ENCODE measurements around the gene RNLS. TPM values are rescaled to one million over a fixed set of nuclear protein-coding genes. Genes with fewer than 3 reads are reported as not detected.

The RNLS gene
- total RNA-seq, 1 donor from 2014 or later, result 13.3 TPM

DNA sequence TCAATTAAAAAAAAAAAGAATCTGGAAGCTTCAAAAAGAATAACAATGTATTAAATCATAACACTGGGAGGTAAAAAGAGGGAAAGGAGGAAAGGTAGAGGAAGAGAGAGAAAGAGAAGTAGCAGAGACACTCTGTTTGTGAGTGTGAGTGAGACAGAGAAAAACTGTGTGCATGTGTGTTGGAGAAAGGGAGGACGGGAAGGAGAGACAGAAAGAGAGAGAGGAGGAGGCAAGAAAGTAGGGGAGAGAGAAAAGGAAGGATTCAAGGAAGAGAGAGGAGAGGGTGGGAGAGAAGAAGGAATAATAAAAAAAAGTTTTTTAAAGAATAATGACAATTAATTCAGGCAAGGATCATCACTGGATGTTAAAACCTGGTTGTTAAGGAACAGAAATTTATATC is 77.9 kb downstream of the RNLS start:
- H3K36me3 ChIP-seq, result no peaks in the 10 kb centered on the region
- H3K27ac ChIP-seq, result no peak overlapping the region
- no peaks in the 10 kb centered on the region for H3K27me3 ChIP-seq
- H3K9me3 ChIP-seq, result no peaks in the 10 kb centered on the region
- intact Hi-C loops (cut with DNase I), result no loop called here
- no peaks in the 10 kb centered on the region for H3K4me1 ChIP-seq
- TF ChIP-seq POLR2A (IDR thresholded peaks at IDR 0.05) (no peak), POLR2AphosphoS5 (IDR thresholded peaks at IDR 0.05; ENCODE audit: insufficient read depth in 1 of 2, low read depth in 1 of 2) (no peak)
- TF ChIP-seq, protein P1, sequence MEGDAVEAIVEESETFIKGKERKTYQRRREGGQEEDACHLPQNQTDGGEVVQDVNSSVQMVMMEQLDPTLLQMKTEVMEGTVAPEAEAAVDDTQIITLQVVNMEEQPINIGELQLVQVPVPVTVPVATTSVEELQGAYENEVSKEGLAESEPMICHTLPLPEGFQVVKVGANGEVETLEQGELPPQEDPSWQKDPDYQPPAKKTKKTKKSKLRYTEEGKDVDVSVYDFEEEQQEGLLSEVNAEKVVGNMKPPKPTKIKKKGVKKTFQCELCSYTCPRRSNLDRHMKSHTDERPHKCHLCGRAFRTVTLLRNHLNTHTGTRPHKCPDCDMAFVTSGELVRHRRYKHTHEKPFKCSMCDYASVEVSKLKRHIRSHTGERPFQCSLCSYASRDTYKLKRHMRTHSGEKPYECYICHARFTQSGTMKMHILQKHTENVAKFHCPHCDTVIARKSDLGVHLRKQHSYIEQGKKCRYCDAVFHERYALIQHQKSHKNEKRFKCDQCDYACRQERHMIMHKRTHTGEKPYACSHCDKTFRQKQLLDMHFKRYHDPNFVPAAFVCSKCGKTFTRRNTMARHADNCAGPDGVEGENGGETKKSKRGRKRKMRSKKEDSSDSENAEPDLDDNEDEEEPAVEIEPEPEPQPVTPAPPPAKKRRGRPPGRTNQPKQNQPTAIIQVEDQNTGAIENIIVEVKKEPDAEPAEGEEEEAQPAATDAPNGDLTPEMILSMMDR (IDR thresholded peaks at IDR 0.05), result no peak
- DNase-seq (ENCODE audit: extremely low spot score in 2 of 2), result no peak
- H3K4me3 ChIP-seq, result no peak overlapping the region

DNA sequence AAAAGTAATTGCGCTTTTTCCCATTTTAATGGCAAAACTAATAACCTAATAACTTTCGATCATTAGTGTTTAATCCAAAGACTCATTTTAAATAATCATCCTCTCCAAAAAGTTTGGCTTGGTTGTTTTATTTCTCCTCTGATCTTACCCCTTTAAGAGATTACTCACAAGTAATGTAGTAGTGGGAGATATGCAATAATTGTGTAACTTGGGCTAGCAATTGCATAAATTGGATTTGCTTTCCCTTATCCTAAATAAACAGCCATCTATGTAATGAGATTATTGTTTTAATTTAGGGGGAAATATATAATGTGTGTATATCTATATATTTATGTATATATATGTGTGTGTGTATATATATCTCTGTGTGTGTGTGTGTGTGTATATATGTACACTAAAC is 82.5 kb downstream of the RNLS start:
- Histone ChIP-seq H3K9me3 (no peaks in the 10 kb centered on the region), H3K27ac (no peak overlapping the region), H3K36me3 (no peaks in the 10 kb centered on the region), H3K4me1 (no peaks in the 10 kb centered on the region), H3K27me3 (no peaks in the 10 kb centered on the region), H3K4me3 (no peak overlapping the region)
- intact Hi-C loops (cut with DNase I), result loop anchor here (5.0 kb wide), 1 partner anchor 193 kb away; no protein-coding TSS in a partner anchor
- DNase-seq (ENCODE audit: extremely low spot score in 2 of 2), result no peak
- TF ChIP-seq, protein P1 (IDR thresholded peaks at IDR 0.05), result no peak
- no peak for TF ChIP-seq POLR2A (IDR thresholded peaks at IDR 0.05)
- TF ChIP-seq POLR2AphosphoS5 (IDR thresholded peaks at IDR 0.05; ENCODE audit: insufficient read depth in 1 of 2, low read depth in 1 of 2), result no peak

DNA sequence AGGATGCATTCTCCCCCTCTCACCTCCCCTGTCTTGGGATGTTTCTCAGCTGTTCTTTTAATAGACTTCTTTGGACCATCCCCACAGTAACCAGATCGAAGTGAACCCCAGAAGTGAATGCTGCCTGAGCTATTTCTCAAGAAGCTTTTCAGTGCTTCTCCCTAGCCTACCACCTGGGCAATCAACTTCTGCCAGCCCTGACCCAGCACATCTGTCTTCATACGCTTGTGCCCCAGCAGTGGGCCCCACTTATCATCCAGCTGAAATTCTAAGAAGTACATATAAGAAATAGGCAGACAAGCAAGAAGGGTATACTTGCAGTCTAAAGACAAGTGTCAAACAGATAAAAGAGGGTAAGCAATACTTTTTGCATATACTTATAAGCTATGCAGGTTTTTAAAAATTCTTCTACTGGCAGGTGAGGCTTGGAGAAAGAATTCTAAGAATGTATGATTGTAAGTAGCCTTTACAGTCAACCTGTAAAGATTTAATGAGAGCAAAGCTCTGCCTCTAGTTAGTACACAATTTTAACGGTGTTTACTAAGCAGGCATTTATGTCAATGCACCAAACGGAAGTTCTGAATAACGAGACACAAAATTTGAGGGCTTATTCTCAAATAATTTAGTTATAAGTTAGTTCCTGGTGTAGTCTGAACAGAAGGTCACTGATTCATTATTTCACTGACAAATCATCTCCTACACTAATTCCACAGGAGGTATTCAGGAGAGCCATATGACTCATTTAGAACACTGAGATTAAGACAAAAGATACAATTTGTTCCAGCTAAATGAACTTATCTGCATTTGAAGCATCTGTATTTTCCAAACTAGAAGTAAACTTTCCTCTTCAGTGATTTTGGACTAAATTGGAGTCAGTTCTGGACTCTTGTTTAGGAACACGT is 83.3 kb downstream of the RNLS start:
- Histone ChIP-seq H3K27ac (no peak overlapping the region), H3K27me3 (no peaks in the 10 kb centered on the region), H3K9me3 (no peaks in the 10 kb centered on the region), H3K4me1 (no peaks in the 10 kb centered on the region), H3K36me3 (no peaks in the 10 kb centered on the region), H3K4me3 (no peak overlapping the region)
- TF ChIP-seq POLR2A (IDR thresholded peaks at IDR 0.05), result no peak
- TF ChIP-seq, protein P1 (IDR thresholded peaks at IDR 0.05), result no peak
- no peak for TF ChIP-seq POLR2AphosphoS5 (IDR thresholded peaks at IDR 0.05; ENCODE audit: insufficient read depth in 1 of 2, low read depth in 1 of 2)
- intact Hi-C loops (cut with DNase I), result loop anchor here (5.0 kb wide), 1 partner anchor 193 kb away; no protein-coding TSS in a partner anchor
- DNase-seq (ENCODE audit: extremely low spot score in 2 of 2), result no peak

DNA sequence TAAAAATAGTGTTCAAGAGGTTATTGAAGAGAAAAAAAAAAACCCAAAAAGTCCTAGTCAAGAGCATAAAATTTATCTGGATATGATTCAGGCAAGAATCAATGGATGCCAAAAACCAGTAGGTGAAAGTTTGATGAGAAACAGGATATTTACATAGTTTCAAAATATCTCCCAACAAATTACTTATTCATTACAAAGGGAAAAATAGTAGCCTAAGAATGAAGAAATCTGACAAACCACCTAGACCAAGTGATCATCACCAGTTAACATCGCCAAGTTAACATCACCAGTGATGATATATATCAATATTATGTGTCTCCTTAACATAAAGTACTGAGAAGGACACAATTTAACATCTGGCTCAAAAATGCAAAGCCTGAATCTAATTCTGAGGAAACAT is 85.2 kb downstream of the RNLS start:
- peaks cover 8% of the 10 kb centered on the region for H3K4me1 ChIP-seq
- H3K36me3 ChIP-seq, result no peaks in the 10 kb centered on the region
- TF ChIP-seq POLR2AphosphoS5 (IDR thresholded peaks at IDR 0.05; ENCODE audit: insufficient read depth in 1 of 2, low read depth in 1 of 2) (no peak), POLR2A (IDR thresholded peaks at IDR 0.05) (no peak)
- TF ChIP-seq, protein P1 (IDR thresholded peaks at IDR 0.05), result no peak
- H3K4me3 ChIP-seq, result no peak overlapping the region
- DNase-seq (ENCODE audit: extremely low spot score in 2 of 2), result no peak
- intact Hi-C loops (cut with DNase I), result no loop called here
- no peak overlapping the region for H3K27ac ChIP-seq
- no peaks in the 10 kb centered on the region for H3K27me3 ChIP-seq
- no peaks in the 10 kb centered on the region for H3K9me3 ChIP-seq

DNA sequence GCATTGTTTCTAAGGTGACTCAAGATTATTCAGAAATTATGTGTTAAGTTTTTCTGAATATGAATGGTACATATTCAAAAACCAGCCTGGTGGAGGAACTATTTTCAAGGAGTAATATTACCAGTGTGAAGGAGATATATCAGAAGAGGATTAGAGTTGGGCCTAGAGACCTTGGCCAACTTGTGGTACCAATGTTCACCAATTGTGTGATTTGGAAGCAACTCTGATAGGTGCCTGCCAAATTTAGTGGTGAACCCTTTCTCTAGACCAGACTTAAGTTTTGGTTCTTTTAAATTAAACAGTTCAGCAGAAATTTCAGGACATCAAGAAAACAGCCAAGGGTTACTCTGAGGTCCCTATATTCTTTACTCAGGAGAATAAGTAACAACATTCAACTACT is 88.6 kb downstream of the RNLS start:
- TF ChIP-seq POLR2AphosphoS5 (IDR thresholded peaks at IDR 0.05; ENCODE audit: insufficient read depth in 1 of 2, low read depth in 1 of 2), result no peak
- no peaks in the 10 kb centered on the region for H3K36me3 ChIP-seq
- no peak for DNase-seq (ENCODE audit: extremely low spot score in 2 of 2)
- peaks cover 8% of the 10 kb centered on the region for H3K4me1 ChIP-seq
- H3K4me3 ChIP-seq, result no peak overlapping the region
- H3K9me3 ChIP-seq, result no peaks in the 10 kb centered on the region
- intact Hi-C loops (cut with DNase I), result no loop called here
- no peaks in the 10 kb centered on the region for H3K27me3 ChIP-seq
- no peak overlapping the region for H3K27ac ChIP-seq

All from vagina (tissue), 2 donors.